ENCODE data around the gene PRORP. TPM values are rescaled to one million over a fixed set of nuclear protein-coding genes. Genes with fewer than 3 reads are reported as not detected.

PRORP gene
- total and polyA plus RNA-seq, 9 of the 15 experiments (the other 6 are each of a cell fraction or from before 2014, with no cell fraction given), result 21.9 to 48.7 (median 36.5) TPM

GRCh38 chr14:35121026-35121886 lies 1.1 kb upstream of the PRORP start (continued):
- no peak for TF ChIP-seq HMG20A (CRISPR knock-in tag; conservative IDR thresholded peaks at IDR 0.05)
- TF ChIP-seq XRCC5 (IDR thresholded peaks at IDR 0.05; ENCODE audit: low read depth, low read length), result no peak
- no peak for TF ChIP-seq POLR3A (IDR thresholded peaks at IDR 0.05; ENCODE audit: borderline replicate concordance, extremely low read depth, insufficient read depth, insufficient read length)
- peak; percentile 68 for TF ChIP-seq TAF1 (IDR thresholded peaks at IDR 0.05; ENCODE audit: control insufficient read depth, extremely low read depth, insufficient read depth, low read length, severe bottlenecking)

GRCh38 chr14:35122696-35123387 lies 490 bp downstream of the PRORP start:
- H3K9ac ChIP-seq (ENCODE audit: insufficient read depth in 1 of 2, low read depth in 2 of 2, low read length in 2 of 2), result peak overlapping the region; percentile 94 to 96
- ATAC-seq, result peak; percentile 24
- H3K36me3 ChIP-seq (ENCODE audit: control insufficient read depth, insufficient read depth, low read length), result peaks cover 16% of the 10 kb centered on the region; the same call in 2 of the 3 replicates
- H3K4me2 ChIP-seq (ENCODE audit: insufficient read depth, low read length), result peak overlapping the region; percentile 94
- peak overlapping the region; percentile 97 for H2AFZ ChIP-seq (ENCODE audit: low read depth, low read length)
- BruUV-seq (replicated peaks), result TSS peak; percentile 66
- H4K20me1 ChIP-seq (replicated peaks; ENCODE audit: control insufficient read depth, insufficient read depth, low read length), result no peaks in the 10 kb centered on the region
- H3K79me2 ChIP-seq (ENCODE audit: control insufficient read depth, insufficient read depth, low read length), result peaks cover 50% of the 10 kb centered on the region
- peak overlapping the region; percentile 62 for H3K4me3 ChIP-seq
- FAIRE-seq, result peak; percentile 65
- POLR2A ChIA-PET, result interaction anchor here (0.6 to 1.7 kb wide), 7 partner anchors 12 to 408 kb away, joined by 3 to 6 read pairs (median 3); partner anchors contain the start of genes BAZ1A, CFL2 and FAM177A1
- H3K9me1 ChIP-seq (ENCODE audit: control insufficient read depth, insufficient read depth, low read length), result no peaks in the 10 kb centered on the region
- intact Hi-C loops (cut with micrococcal nuclease), result loop anchor here (2.0 to 10.0 kb wide), 3 partner anchors 76 to 248 kb away; partner anchors contain the start of genes BAZ1A, FAM177A1 and SRP54
- CTCF ChIA-PET (ENCODE audit: low intra/inter-chr PET ratio), result no interaction called here
- WGBS (ENCODE audit: insufficient coverage, low coverage, missing lambda C conversion rate), result 0% methylated on average over 17 of the region's 23 CpGs
- H3K9me3 ChIP-seq (replicated peaks; ENCODE audit: control insufficient read depth, insufficient read depth, low read depth, low read length), result no peaks in the 10 kb centered on the region
- peak in 2 of 4 experiments; percentile 6 to 18 for DNase-seq (ENCODE audit: extremely low read depth in 1 of 4, low spot score in 3 of 4)
- H3K27ac ChIP-seq (ENCODE audit: extremely low read depth, low read depth, low read length), result peak overlapping the region; percentile 99
- H3K27me3 ChIP-seq (ENCODE audit: control insufficient read depth in 2 of 2, insufficient read depth in 2 of 2, low read length in 2 of 2), result no peaks in the 10 kb centered on the region
- in situ Hi-C loops (cut with MboI), result no loop called here
- peaks cover 4 to 9% of the 10 kb centered on the region in 2 experiments; a peak in 4 of 5 replicates for H3K4me1 ChIP-seq (replicated peaks in 1 of 2; ENCODE audit: control insufficient read depth in 2 of 2, insufficient read depth in 2 of 2, low read length in 2 of 2)
- TF ChIP-seq KLF16 (IDR thresholded peaks at IDR 0.05) (no peak), E2F4 (CRISPR knock-in tag; IDR thresholded peaks at IDR 0.05; ENCODE audit: low read depth) (no peak), CTCFL (IDR thresholded peaks at IDR 0.05; ENCODE audit: borderline replicate concordance, insufficient read depth, low read depth, low read length, poor library complexity, severe bottlenecking) (no peak), RFX1 (IDR thresholded peaks at IDR 0.05) (no peak), NFIC (IDR thresholded peaks at IDR 0.05) (no peak), ZSCAN32 (CRISPR knock-in tag; IDR thresholded peaks at IDR 0.05) (no peak), DEAF1 (CRISPR knock-in tag; IDR thresholded peaks at IDR 0.05) (no peak), PCBP2 (IDR thresholded peaks at IDR 0.05; ENCODE audit: low read depth, low read length, poor library complexity, severe bottlenecking) (no peak)
